ENCODE results near the gene LRRC8E. TPM values are rescaled to one million over a fixed set of nuclear protein-coding genes. Genes with fewer than 3 reads are reported as not detected.

Gene LRRC8E
- total and polyA plus RNA-seq, 2 of the 8 experiments (the other 6 are each of a cell fraction or from before 2014, with no cell fraction given): 2.7 to 2.9 TPM

- TF ChIP-seq HDAC6 (IDR thresholded peaks at IDR 0.05; ENCODE audit: low read depth, low read length): no peak
- no peak for TF ChIP-seq SP2 (IDR thresholded peaks at IDR 0.05; ENCODE audit: low read length)
- TF ChIP-seq POU5F1 (IDR thresholded peaks at IDR 0.05; ENCODE audit: low read depth, low read length): no peak
- no peak for TF ChIP-seq CHD2 (IDR thresholded peaks at IDR 0.05; ENCODE audit: low read length)
Measured at GRCh38 chr19:7856109-7856591, 32.2 kb upstream of the LRRC8E start (continued).

Measured in H1 (cell line).